Femur (tissue), 1 donor: Measurements from ENCODE around the gene SCRN2.
A peak's percentile ranks its signal among the peaks of the same experiment; 100 is the strongest.

Experiments
- DNase-seq: peaks from one replicate; pipeline ENCODE4 v3.0.0-alpha.2; 2017

The SCRN2 gene

DNA sequence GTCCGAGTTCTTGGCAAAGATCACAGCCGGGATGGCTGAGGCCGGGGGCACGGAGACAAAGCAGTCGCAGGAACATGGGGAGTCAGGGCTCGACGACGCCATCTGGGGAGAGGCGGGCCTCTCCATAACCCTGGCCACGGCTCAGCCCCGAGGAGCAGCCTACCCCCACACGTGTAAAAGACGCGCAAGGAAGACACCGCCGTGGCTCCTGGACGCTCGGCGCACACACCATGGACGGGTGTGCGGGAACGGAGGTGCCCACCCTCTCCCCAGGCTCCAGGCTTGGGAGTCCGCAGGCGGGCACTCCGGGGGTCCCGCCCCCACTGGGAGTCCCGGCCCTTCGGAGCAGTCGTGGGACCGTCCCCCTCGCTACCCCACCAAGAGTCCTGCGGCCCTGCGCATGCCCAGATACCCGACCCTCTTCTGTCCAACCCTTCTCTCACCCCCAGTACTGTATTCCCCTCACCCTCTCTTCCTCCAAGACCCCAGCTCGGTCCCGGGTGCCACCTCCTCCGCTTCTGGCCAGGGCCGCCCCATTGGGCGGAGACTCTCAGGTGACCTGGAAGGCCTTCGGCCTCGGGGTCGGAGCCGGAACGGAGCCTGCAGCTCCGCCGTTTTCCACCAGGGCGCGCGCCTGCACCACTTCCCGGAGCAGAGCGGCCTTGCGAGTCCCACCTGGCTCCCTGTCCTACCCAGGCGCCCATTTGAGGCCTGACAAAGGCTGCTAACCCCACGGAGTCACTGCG lies at the start of gene SCRN2:
TSS of gene SCRN2 (minus strand) at position 532 of the 746 bp plus-strand sequence. CDS start at position 102, 430 bp downstream.
- peak; percentile 94 for DNase-seq

- DNase-seq = peak; percentile 90
Observed at GRCh38 chr17:47889734-47890529, 48.9 kb upstream of the SCRN2 start.

GRCh38 chr17:47888293-47888692 lies 47.2 kb upstream of the SCRN2 start:
- DNase-seq = no peak

DNA sequence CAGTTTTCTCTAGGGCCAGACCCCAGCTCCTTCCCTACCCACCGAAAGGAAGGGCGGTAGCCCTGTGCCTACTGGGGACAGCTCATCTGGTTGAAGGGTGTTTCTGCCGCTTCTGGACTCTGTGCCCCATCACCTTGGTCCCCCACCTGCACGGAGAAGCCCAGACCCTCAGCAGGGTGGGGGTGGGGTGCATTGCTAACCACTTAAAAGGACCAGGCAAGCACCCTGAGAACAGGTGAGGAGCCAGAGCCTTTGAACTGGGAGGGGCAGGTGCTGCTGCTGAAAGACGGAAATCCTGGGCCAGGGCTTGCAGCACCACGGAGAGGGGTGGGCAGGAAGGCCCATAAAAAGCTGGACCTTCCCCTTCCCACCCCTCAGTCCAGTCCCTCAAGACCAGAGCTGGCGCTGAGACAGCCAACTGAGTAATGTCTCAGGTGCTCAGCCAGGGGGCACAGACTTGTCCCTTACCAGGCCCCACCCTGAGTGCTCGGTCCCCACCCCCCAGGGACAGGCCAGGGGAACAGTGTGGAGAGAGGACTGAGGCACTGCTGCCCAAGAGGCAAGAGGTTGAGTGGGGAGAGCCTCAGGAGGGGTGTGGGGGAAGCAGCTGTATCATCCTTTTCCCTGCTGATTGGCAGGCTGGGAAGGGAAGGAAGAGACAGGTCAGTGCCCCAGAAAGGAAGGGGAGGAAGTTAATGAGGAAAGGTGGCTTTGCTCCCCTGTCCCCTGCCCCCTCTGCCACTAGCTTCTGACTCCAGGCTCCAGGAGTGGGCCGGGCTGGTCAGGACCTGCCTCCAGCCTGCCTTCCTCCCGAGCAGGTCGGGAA lies 44.0 kb upstream of the SCRN2 start:
- no peak for DNase-seq

GRCh38 chr17:47884427-47884740 lies 43.3 kb upstream of the SCRN2 start:
- no peak for DNase-seq

GRCh38 chr17:47883589-47884426 lies 42.7 kb upstream of the SCRN2 start:
- DNase-seq = no peak

DNA sequence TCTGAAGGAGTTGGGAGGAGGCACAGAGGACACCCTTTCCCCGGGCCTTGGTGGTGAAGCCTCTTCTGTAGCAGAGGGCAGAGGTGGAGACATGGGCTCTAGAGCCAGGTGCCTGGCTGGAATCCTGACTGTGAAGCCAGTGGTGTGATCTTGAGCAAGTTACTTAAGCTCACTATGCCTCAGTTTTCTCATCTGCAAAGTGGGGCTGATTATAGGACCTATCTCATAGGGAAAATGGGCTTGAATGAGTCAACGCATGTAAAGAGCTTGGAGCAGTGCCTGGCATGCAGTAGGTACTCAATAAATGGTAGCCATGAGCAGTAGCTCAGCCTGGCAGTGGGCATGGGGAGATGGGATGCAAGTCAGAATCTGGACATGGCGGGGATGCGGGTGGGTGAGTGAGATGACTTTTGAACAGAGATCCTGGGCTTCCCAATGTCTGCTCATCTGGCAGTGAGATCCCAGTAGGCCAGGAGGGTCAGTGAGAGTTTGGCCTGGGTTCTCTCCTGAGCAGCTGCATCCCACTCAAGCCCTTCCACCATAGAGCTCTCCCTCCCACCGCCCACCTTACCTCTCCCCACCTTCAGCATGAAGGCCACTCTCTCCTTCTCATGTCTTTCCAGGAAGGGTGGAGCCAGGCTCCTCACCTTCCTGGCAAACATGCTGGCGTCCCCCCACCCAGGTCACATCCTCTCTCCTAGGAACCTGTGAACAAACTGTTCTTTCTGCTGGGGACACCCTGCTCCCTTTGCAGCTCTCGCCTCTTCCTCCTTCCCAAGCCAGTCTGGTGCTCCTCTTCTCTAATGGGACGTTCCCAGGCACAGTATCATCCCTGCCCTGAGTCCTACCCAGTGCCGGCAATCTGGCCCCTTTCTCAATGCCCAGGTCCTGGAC lies 41.9 kb upstream of the SCRN2 start:
- no peak for DNase-seq

GRCh38 chr17:47882247-47882646 lies 41.2 kb upstream of the SCRN2 start:
- DNase-seq = no peak

DNA sequence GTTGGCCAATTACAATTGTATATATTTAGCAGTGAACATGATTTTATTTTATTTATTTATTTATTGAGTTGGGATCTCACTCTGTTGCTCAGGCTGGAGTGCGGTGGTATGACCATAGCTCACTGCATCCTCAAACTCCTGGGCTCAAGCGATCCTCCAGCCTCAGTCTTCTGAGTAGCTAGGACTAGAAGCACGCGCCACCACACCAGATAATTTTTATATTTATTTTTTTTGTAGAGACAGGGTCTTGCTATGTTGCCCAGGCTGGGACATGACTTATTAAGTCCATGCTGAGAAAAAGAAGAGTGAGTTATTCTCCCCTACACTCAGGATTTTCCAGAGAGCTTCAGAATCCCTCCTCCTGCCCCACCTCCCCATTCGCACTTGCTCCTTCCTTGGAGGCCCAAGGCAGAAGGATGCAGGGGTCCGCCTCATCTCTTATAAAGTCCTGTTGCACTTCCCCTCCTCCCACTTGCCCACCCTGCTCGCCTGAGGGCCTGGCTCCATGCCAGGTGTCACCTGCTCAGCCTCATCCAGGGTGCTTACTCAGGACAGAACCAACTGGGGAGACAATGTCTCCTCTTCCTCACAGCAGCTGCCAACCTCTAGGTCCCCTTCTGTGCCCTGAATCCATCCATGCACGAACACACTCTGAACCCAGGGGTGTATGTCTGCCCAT lies 38.8 kb upstream of the SCRN2 start:
- no peak for DNase-seq

DNA sequence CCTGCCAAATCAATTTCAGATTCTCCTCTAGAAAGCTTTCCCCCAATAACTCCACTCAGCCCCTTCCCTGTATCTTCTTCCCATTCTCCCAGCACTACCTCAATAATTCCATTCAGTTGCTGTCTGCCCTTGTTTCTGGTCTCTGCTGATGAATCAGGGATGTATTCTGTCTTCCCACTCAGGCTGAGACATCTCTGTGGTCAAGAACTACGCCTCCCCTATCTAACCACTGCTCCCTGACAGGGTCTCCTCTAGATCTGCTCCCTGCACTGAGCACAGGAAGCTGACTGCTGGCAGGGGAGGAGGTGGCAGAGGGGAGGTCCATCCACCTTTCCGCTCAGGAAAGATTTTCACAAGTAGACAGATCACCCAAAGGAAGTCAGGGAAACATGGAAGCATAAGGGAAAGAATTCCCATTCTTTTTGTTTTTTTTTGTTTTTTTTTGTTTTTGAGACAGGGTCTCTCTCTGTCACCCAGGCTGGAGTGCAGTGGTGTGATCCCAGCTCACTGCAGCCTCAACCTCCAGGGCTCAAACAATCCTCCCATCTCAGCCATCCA lies 38.0 kb upstream of the SCRN2 start:
- no peak for DNase-seq

- DNase-seq = no peak
Observed at GRCh38 chr17:47878203-47879027, 37.3 kb upstream of the SCRN2 start.

GRCh38 chr17:47877368-47878034 lies 36.4 kb upstream of the SCRN2 start:
- DNase-seq = no peak

- no peak for DNase-seq
Observed at GRCh38 chr17:47875011-47875985, 34.2 kb upstream of the SCRN2 start.

DNA sequence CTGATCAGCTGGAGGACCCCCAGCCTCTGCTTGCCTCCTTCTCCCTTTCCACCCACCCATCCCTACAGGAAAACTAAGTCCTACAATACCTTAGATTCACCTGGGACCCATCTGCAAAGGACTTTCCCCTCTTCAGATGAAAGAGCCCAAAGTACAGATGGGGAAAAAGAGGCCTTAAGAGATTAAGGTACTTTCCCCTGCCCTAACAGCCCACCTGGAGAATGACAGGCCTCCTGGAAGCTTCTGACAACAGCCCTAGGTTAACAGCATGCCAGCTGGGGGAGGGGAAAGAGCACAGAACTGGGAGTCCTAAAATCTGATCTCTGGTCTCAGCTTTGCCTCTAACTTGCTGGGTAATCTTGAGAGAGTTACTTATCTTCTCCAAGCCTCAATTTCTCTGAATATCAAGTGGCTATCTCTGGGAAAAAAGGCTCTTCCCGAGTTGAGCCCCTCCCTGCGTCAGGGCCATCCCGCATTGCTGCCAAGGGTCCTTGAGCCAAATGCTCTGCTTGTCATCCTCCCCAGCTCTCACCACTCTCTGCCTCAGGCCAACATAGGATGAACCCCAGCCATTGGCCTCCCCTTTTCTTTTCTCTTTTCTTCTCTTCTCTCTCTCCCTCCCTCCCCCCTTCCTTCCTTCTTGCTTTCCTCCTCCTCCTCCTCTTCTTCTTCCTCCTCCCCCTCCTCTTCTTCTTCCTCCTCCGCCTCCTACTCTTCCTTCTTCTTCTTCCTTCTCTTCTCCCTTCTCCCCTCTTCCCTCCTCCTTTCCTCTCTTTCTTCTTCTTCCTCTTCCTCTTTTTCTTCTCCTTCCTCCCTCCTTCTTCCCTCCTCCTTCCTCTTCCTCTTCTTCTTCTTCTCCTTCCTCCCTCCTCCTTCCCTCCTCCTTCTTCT lies 32.4 kb upstream of the SCRN2 start:
- no peak for DNase-seq

DNA sequence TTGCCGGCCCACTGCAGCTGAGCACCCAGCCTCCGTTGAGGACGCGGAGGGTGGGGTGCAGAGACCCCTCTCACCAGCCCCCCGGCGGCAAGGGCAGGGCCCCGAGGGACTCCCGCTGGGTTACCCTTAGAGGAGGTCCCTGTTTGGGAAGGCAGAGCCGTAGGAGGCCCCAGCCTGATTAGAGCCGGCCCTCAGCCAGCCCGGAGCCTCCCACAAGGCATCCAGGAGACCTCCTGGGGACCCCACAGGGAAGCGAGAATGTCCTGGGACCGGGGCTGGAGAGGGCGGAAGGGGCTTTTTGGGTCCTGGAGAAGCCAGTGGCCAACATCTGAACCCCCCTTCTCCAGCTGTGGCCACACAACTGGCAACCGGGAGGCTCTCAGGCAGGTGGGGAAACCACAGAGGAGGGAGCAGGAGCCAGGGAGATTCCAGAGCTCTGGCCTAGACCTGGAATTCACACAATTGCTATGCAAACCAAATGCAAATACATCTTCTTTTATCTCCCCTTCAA lies 31.6 kb upstream of the SCRN2 start:
- no peak for DNase-seq

DNA sequence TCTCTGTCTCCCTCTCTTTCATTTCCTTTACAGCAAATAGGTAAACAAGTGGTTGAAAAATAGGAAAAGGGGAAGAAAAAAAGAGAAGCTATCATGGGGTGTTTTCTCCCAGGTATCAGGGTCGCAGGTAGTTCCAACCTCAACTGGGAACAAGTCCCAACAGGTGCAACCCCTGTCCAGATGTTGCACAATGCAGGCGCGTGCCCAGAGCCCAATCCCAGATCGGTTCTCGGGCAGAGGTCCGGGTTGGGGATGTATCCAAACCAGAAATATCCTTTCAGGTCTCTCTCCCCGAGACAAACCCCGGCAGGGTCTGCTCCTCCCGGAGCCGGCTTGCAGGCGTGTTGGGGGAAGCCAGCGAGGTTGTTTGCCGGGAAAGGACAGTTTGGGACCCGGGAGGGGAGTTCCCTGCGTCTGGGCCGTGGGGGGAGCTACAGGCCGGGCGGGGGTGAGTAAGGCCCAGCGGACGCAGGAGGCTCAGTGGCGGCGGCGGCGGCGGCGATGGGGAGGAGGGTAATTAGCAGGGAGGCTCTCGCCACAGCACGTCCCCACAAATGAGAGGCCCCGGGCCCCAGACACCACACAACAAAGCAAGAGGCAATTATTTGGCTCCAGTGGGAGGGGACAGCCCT lies 31.1 kb upstream of the SCRN2 start:
- DNase-seq = peak; percentile 62
